Measurements from ENCODE around the gene UPK1A.

GRCh38 chr19:35693835-35694599 is 27.7 kb downstream of the UPK1A start:
- TF ChIP-seq, protein P1, sequence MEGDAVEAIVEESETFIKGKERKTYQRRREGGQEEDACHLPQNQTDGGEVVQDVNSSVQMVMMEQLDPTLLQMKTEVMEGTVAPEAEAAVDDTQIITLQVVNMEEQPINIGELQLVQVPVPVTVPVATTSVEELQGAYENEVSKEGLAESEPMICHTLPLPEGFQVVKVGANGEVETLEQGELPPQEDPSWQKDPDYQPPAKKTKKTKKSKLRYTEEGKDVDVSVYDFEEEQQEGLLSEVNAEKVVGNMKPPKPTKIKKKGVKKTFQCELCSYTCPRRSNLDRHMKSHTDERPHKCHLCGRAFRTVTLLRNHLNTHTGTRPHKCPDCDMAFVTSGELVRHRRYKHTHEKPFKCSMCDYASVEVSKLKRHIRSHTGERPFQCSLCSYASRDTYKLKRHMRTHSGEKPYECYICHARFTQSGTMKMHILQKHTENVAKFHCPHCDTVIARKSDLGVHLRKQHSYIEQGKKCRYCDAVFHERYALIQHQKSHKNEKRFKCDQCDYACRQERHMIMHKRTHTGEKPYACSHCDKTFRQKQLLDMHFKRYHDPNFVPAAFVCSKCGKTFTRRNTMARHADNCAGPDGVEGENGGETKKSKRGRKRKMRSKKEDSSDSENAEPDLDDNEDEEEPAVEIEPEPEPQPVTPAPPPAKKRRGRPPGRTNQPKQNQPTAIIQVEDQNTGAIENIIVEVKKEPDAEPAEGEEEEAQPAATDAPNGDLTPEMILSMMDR (IDR thresholded peaks at IDR 0.05): peak; percentile 97 to 99 (median 98)
- no peak for TF ChIP-seq POLR2A (IDR thresholded peaks at IDR 0.05)

Data from esophagus squamous epithelium (tissue), 4 donors.